Spleen (tissue), 11 donors: Measurements from ENCODE around the gene ARL5C. TPM values are rescaled to one million over a fixed set of nuclear protein-coding genes. Genes with fewer than 3 reads are reported as not detected.

Source experiments
- DNase-seq: peaks from one replicate; pipeline ENCODE4 v3.0.0-alpha.2; 2020
- H3K27ac ChIP-seq, 8 donors: fragments of 200-600 bp; sonication (generic) in 7 of 8; 1 replicate in 4 of 8; 2 replicates in 4 of 8; pipeline versions ENCODE4 v1.5.0 to v1.8.0; 2016 to 2021; ENCODE audit warnings: inconsistent platforms in 4 of 8, mild to moderate bottlenecking in 4 of 8, moderate library complexity in 1 of 8
- H3K27me3 ChIP-seq, 7 donors: fragments of 200-600 bp; sonication (generic) in 6 of 7; replicated peaks in 1 of 7; 1 replicate in 4 of 7; 2 replicates in 3 of 7; pipeline versions ENCODE4 v1.5.0 to v1.8.0; 2016 to 2021; ENCODE audit warnings: inconsistent platforms in 3 of 7, mild to moderate bottlenecking in 1 of 7
- H3K36me3 ChIP-seq, 6 donors: fragments of 200-600 bp; sonication (generic) in 5 of 6; 1 replicate in 4 of 6; 2 replicates in 2 of 6; pipeline versions ENCODE4 v1.5.0 to v1.8.0; 2016 to 2021; ENCODE audit warnings: inconsistent platforms in 2 of 6
- H3K4me1 ChIP-seq, 6 donors: fragments of 200-600 bp; sonication (generic) in 5 of 6; 1 replicate in 3 of 6; 2 replicates in 3 of 6; pipeline versions ENCODE4 v1.5.0 to v1.8.0; 2016 to 2021; ENCODE audit warnings: inconsistent platforms in 3 of 6
- H3K4me3 ChIP-seq, 8 donors: fragments of 200-600 bp; sonication (generic) in 7 of 8; 1 replicate in 4 of 8; 2 replicates in 4 of 8; pipeline versions ENCODE4 v1.5.0 to v1.8.0; 2016 to 2021; ENCODE audit warnings: inconsistent platforms in 4 of 8, mild to moderate bottlenecking in 4 of 8, moderate library complexity in 2 of 8
- H3K9me3 ChIP-seq, 8 donors: fragments of 200-600 bp; sonication (generic) in 7 of 8; 1 replicate in 4 of 8; 2 replicates in 4 of 8; pipeline versions ENCODE4 v1.5.0 to v1.8.0; 2016 to 2021; ENCODE audit warnings: inconsistent platforms in 4 of 8
- POLR2A ChIP-seq, 3 donors: fragments of 450-650 bp; IDR thresholded peaks; one replicate each; pipeline ENCODE4 v1.5.1; 2017; ENCODE audit warnings: antibody characterized with exemption in 3 of 3, mild to moderate bottlenecking in 1 of 3
- POLR2AphosphoS5 ChIP-seq, 3 donors: sonication (generic); formaldehyde crosslinking; IDR thresholded peaks; one replicate each; pipeline ENCODE4 v1.5.1; 2017; ENCODE audit warnings: antibody characterized with exemption in 3 of 3
- WGBS, 5 donors: extraction: QIAGEN DNeasy Blood & Tissue Kit in 3 of 5; methylation state at CpG; one replicate each; pipeline versions ENCODE4 v1.1.5 to v1.1.7; 2013 to 2018; 5-methylcytosine and 5-hydroxymethylcytosine counted together
- intact Hi-C: fragments of 100-400 bp; cut with DNase I; formaldehyde crosslinking; loops from one replicate; pipeline ENCODE4 v1.15.0; 2023; ENCODE audit warnings: low total_unique reads
- polyA plus RNA-seq, 3 donors: library from polyadenylated mRNA; stranded (reverse); fragments of 200-250 nt; gene quantifications; one replicate each; pipeline ENCODE4 v1.2.1, GENCODE V29; 2013
- total RNA-seq, 7 donors: library from RNA; depleted of rRNA in 3 of 7; stranded (reverse); fragments of >200 nt in 3 of 7; fragmentation: NEBNext Ultra II Directional in 4 of 7; extraction: Animal tissue kit (Norgen Biotek cat#: 25700) in 4 of 7; gene quantifications; one replicate each; pipeline versions ENCODE4 v1.1.0 to v1.2.1, GENCODE V29; 2016 to 2021
- TF ChIP-seq, protein P1 (sequence below), 11 experiments: fragments of 200-600 bp in 7 of 11; fragments of 450-650 bp in 4 of 11; sonication (generic) in 4 of 11; IDR thresholded peaks in 8 of 11; conservative IDR thresholded peaks in 3 of 11; 1 replicate in 7 of 11; 2 replicates in 4 of 11; pipeline versions ENCODE4 v1.4.0 to v1.8.0; 2016 to 2021; ENCODE audit warnings: antibody characterized with exemption in 11 of 11, inconsistent platforms in 4 of 11, mild to moderate bottlenecking in 1 of 11
- donor health status: healthy with polysubstance abuse.
- donor health status: DM: no; HTN: no; CAD: no; lungs with moderate emphysema.
- donor health status: DM: no; HTN: no; CAD: no.
- donor health status: Bipolar disorder and iron deficiency.
- donor health status: healthy.
- donor health status: DM: no; HTN: no; CAD: no.
- donor health status: DM: yes; HTN: yes; CAD: no.

The ARL5C gene
- total and polyA plus RNA-seq, 10 donors: not detected

DNA sequence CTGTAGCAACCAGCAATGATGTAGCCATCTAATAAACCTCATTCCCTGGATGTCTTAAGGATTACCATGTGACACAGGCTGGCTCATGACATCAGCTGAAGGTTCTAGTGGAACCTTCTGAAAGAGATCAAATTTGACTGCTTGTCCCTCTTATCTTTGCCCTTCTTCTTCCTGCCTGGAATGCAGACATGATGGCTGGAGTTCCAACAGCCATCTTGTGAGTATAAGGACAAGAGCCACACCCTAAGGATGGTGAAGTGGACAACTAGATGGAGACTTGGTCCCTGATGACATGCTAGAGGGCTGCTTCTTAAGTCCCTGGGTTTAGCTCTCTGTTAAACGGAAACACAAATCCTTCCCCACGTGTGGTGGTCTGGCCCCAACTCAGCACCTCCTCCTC lies 52.1 kb downstream of the ARL5C start:
- H3K4me1 ChIP-seq: peaks cover 0 to 14% (median 5%) of the 10 kb centered on the region in 6 donors
- 78 to 93% (median 91%) methylated on average over 2 of the region's 2 CpGs for WGBS, 5 donors
- DNase-seq: no peak
- no peak overlapping the region for H3K27ac ChIP-seq
- H3K36me3 ChIP-seq: no peaks in the 10 kb centered on the region
- intact Hi-C loops: no loop called here
- H3K4me3 ChIP-seq: no peak overlapping the region
- no peaks in the 10 kb centered on the region for H3K9me3 ChIP-seq
- TF ChIP-seq POLR2AphosphoS5 (IDR thresholded peaks at IDR 0.05) (no peak), POLR2A (IDR thresholded peaks at IDR 0.05) (no peak)
- TF ChIP-seq, protein P1, sequence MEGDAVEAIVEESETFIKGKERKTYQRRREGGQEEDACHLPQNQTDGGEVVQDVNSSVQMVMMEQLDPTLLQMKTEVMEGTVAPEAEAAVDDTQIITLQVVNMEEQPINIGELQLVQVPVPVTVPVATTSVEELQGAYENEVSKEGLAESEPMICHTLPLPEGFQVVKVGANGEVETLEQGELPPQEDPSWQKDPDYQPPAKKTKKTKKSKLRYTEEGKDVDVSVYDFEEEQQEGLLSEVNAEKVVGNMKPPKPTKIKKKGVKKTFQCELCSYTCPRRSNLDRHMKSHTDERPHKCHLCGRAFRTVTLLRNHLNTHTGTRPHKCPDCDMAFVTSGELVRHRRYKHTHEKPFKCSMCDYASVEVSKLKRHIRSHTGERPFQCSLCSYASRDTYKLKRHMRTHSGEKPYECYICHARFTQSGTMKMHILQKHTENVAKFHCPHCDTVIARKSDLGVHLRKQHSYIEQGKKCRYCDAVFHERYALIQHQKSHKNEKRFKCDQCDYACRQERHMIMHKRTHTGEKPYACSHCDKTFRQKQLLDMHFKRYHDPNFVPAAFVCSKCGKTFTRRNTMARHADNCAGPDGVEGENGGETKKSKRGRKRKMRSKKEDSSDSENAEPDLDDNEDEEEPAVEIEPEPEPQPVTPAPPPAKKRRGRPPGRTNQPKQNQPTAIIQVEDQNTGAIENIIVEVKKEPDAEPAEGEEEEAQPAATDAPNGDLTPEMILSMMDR (IDR thresholded peaks at IDR 0.05 in 8 of 11, conservative IDR thresholded peaks at IDR 0.05 in 3 of 11): no peak
- H3K27me3 ChIP-seq: peaks cover 0 to 8% (median 0%) of the 10 kb centered on the region in 7 donors

DNA sequence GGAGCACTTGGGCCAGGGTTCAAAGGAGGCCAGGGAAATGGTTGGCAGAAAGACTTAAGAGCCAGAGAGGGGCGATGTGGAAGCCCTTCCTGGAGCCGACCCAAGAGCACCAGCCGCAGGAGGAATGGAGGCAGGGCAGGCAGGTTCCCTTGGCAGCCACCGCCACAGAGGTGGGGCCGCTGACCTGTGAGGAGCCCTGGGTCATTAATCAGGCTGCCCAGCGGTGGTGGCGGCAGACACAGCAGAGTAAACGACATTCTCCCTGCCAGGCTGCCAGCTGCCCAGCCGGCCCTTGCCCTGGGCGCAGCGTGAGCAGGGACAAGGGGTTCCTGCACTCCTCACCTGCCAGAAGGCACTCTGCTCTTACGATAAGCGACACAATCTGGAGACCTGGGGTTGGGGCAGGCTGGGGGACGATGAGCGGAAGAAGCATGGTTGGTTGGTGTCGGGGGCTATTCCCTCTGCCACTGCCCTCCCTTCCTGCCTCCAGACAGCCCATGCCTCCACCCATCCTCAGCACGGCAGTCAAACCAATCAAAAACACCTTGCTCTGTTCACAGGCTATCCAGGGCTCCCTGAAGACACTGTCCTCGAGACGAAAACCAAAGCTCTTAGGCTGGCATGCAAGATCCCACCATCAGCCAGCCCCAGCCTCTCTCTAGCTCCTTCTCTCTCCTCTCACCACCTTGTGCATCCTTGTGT lies 55.4 kb downstream of the ARL5C start:
- TF ChIP-seq, protein P1 (IDR thresholded peaks at IDR 0.05 in 8 of 11, conservative IDR thresholded peaks at IDR 0.05 in 3 of 11): no peak
- TF ChIP-seq POLR2A (IDR thresholded peaks at IDR 0.05): no peak
- TF ChIP-seq POLR2AphosphoS5 (IDR thresholded peaks at IDR 0.05): no peak
- Histone ChIP-seq H3K4me1 (no peaks in the 10 kb centered on the region), H3K27ac (no peak overlapping the region), H3K27me3 (peaks cover 0 to 8% (median 0%) of the 10 kb centered on the region in 7 donors), H3K9me3 (no peaks in the 10 kb centered on the region), H3K4me3 (no peak overlapping the region), H3K36me3 (no peaks in the 10 kb centered on the region)
- DNase-seq: no peak
- 63 to 76% (median 70%) methylated on average over 13 to 19 of the region's 19 CpGs for WGBS, 5 donors
- intact Hi-C loops: no loop called here

DNA sequence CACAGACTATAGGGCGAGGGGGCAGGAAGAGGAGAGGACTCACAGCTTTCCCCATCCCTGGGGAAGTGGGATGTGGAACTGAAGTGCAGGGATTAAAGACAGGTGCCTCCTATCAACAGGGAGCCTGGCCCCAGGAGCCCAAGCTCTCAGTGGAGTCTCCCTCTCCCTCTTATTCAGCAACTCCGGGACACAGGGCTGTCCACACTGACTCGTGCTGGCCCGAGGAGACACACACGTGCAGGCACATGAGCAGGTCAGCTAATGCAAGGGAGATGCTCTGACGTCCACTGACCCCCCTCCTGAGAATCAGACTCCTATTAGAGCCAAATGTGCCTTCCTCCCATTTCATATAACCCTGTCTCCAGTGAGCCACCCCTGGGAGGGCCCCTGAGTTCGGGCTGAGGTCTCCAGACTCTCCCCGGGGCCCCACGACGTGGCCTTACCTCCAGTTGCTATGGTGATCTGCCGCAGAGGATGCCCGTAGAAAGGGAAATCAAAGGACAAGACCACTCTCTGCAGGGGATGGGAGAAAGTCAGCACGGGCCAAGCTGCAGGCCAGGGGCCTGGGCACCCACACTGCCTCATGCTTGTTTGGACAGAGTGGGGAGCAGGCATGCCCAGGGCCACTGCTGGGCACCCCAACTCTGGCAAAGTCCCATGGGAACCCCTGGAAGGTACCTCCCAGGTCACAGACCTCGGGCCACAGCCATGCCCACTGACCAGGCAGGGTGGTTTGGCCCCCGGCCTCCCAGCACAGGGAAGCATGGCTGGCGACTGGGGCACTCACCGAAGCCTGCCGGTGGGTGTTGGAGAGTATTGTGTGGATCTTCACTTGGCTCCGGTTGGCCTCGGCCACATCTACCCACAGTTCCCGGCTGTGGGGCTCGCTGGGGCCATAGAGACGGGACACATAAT lies 57.2 kb downstream of the ARL5C start:
- H3K36me3 ChIP-seq: no peaks in the 10 kb centered on the region
- TF ChIP-seq POLR2A (IDR thresholded peaks at IDR 0.05): no peak
- no peak for TF ChIP-seq POLR2AphosphoS5 (IDR thresholded peaks at IDR 0.05)
- TF ChIP-seq, protein P1 (IDR thresholded peaks at IDR 0.05 in 8 of 11, conservative IDR thresholded peaks at IDR 0.05 in 3 of 11): no peak
- peaks cover 0 to 8% (median 0%) of the 10 kb centered on the region in 7 donors for H3K27me3 ChIP-seq
- DNase-seq: no peak
- intact Hi-C loops: no loop called here
- no peak overlapping the region for H3K27ac ChIP-seq
- H3K4me3 ChIP-seq: no peak overlapping the region
- H3K9me3 ChIP-seq: no peaks in the 10 kb centered on the region
- WGBS, 5 donors: 77 to 82% (median 80%) methylated on average over 19 to 23 of the region's 23 CpGs
- H3K4me1 ChIP-seq: no peaks in the 10 kb centered on the region

DNA sequence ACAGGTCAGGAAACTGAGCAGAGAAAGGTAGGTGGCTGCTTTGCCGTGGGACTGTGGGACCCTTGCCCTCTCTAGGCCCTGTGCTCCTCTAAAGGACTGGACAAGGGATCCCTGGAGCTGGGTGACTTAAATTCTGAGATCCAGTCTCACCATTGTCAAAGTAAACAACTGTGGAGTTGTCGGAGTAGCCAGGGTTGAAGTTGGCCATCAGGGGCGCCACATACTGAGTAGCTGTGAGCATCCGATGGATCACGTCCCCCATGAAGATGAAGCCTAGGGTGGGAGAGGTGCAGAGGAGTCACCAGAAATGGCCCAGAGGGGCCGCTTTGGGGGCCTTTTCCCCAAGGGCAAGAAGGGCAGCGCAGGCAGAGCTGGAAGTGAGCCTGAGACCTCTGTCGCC lies 58.0 kb downstream of the ARL5C start:
- no peak for DNase-seq

More for the DNA sequence above, 58.0 kb downstream of the ARL5C start:
- H3K27ac ChIP-seq: no peak overlapping the region
- H3K36me3 ChIP-seq: no peaks in the 10 kb centered on the region
- no peaks in the 10 kb centered on the region for H3K9me3 ChIP-seq
- WGBS, 5 donors: 84 to 94% (median 87%) methylated on average over 7 to 8 of the region's 8 CpGs
- H3K4me1 ChIP-seq: no peaks in the 10 kb centered on the region
- peaks cover 0 to 8% (median 0%) of the 10 kb centered on the region in 7 donors for H3K27me3 ChIP-seq
- intact Hi-C loops: no loop called here
- H3K4me3 ChIP-seq: no peak overlapping the region
- TF ChIP-seq POLR2A (IDR thresholded peaks at IDR 0.05) (no peak), POLR2AphosphoS5 (IDR thresholded peaks at IDR 0.05) (no peak)
- TF ChIP-seq, protein P1 (IDR thresholded peaks at IDR 0.05 in 8 of 11, conservative IDR thresholded peaks at IDR 0.05 in 3 of 11): no peak
